NCI-H2029 treated with DMSO at 0.1 percent for 48 hours (cell line): ENCODE measurements around the gene TFRC.
A peak's percentile ranks its signal among the peaks of the same experiment; 100 is the strongest.
"Not testable (repeated sequence)": the region's sequence is repeated elsewhere in the genome, so short reads cannot be mapped to it uniquely, and the experiment has no call there.

Source experiments
- DNase-seq: peaks from one replicate; lab custom pipeline; 2025; lab: John Stamatoyannopoulos, UW

The TFRC gene

GRCh38 chr3:196081002-196081833 lies 672 bp downstream of the TFRC start:
- DNase-seq = no peak

- not testable (repeated sequence) for DNase-seq
These were observed 1.6 kb downstream of the TFRC start for GRCh38 chr3:196080101-196080846.

GRCh38 chr3:196079682-196080081 lies 2.2 kb downstream of the TFRC start:
- no peak for DNase-seq

- DNase-seq = no peak
These were observed 6.9 kb downstream of the TFRC start for GRCh38 chr3:196075013-196075412.

GRCh38 chr3:196073255-196073753 lies 8.6 kb downstream of the TFRC start:
- peak; percentile 12 for DNase-seq

- no peak for DNase-seq
These were observed 9.6 kb downstream of the TFRC start for GRCh38 chr3:196072313-196072712.

GRCh38 chr3:196068812-196069211 lies 13.1 kb downstream of the TFRC start:
- DNase-seq = not testable (repeated sequence)

- no peak for DNase-seq
These were observed 14.5 kb downstream of the TFRC start for GRCh38 chr3:196067439-196067838.

- no peak for DNase-seq
These were observed 17.9 kb downstream of the TFRC start for GRCh38 chr3:196063971-196064370.

- DNase-seq = no peak
These were observed 18.4 kb downstream of the TFRC start for GRCh38 chr3:196063456-196063855.

GRCh38 chr3:196063049-196063448 lies 18.8 kb downstream of the TFRC start:
- no peak for DNase-seq

GRCh38 chr3:196060834-196061233 lies 21.1 kb downstream of the TFRC start:
- no peak for DNase-seq

GRCh38 chr3:196057760-196058331 lies 24.0 kb downstream of the TFRC start:
- no peak for DNase-seq

- not testable (repeated sequence) for DNase-seq
These were observed 25.5 kb downstream of the TFRC start for GRCh38 chr3:196056371-196056770.

- DNase-seq = no peak
These were observed 26.1 kb downstream of the TFRC start for GRCh38 chr3:196055683-196056270.

GRCh38 chr3:196055240-196055639 lies 26.6 kb downstream of the TFRC start:
- DNase-seq = no peak

GRCh38 chr3:196054661-196055060 lies 27.2 kb downstream of the TFRC start:
- DNase-seq = no peak

- DNase-seq = no peak
These were observed 28.4 kb downstream of the TFRC start for GRCh38 chr3:196053487-196053886.

- DNase-seq = no peak
These were observed 30.4 kb downstream of the TFRC start for GRCh38 chr3:196051282-196052076.

GRCh38 chr3:196050597-196050996 lies 31.3 kb downstream of the TFRC start:
- no peak for DNase-seq

GRCh38 chr3:196049653-196050052 lies 32.2 kb downstream of the TFRC start:
- no peak for DNase-seq
